C4-2B (cell line): Measurements from ENCODE around the gene RAMP3.

Source experiments
- CTCF ChIP-seq: fragments of 450-650 bp; conservative IDR thresholded peaks from 2 replicates; pipeline ENCODE4 v1.5.1; 2017; ENCODE audit warnings: mild to moderate bottlenecking
- ZFX ChIP-seq: fragments of 450-650 bp; IDR thresholded peaks from 2 replicates; pipeline ENCODE4 v1.6.1; 2017

- no peak for TF ChIP-seq CTCF
- TF ChIP-seq ZFX = no peak
Observed at GRCh38 chr7:45182856-45183710, 25.5 kb downstream of the RAMP3 start.
